CD8-positive, alpha-beta memory T cell (primary cell): ENCODE measurements around the gene FAH. TPM values are rescaled to one million over a fixed set of nuclear protein-coding genes. Genes with fewer than 3 reads are reported as not detected.

Source experiments
- CTCF ChIA-PET: fragments of 350-600 bp; sonication (Branson Sonifier 250); formaldehyde crosslinking; loops from one replicate; lab custom pipeline; 2021; ENCODE audit warnings: antibody characterized with exemption; lab: Charles Lee
- POLR2A ChIA-PET: fragments of 350-600 bp; sonication (Branson Sonifier 250); formaldehyde crosslinking; loops from one replicate; lab custom pipeline; 2021; ENCODE audit warnings: antibody characterized with exemption; lab: Charles Lee
- DNase-seq, 5 donors: peaks; one replicate each; pipeline versions ENCODE4 v3.0.0 to v3.0.0-alpha.2; 2020 to 2022; ENCODE audit warnings: mixed read lengths in 1 of 5
- H3K27ac ChIP-seq: one replicate; pipeline ENCODE4 v1.7.0; 2013; ENCODE audit warnings: low read depth, mild to moderate bottlenecking, low read length, moderate library complexity
- H3K27me3 ChIP-seq: 2 replicates; pipeline ENCODE4 v1.7.0; 2013; ENCODE audit warnings: low read length, mild to moderate bottlenecking; ENCODE audit not compliant: insufficient read depth, poor library complexity, severe bottlenecking
- H3K36me3 ChIP-seq: 2 replicates; pipeline ENCODE4 v1.7.0; 2013; ENCODE audit warnings: mild to moderate bottlenecking, low read length, moderate library complexity; ENCODE audit not compliant: insufficient read depth
- H3K4me1 ChIP-seq: 2 replicates; pipeline ENCODE4 v1.7.0; 2013; ENCODE audit warnings: mild to moderate bottlenecking, low read length, moderate library complexity; ENCODE audit not compliant: insufficient read depth
- H3K4me3 ChIP-seq: 2 replicates; pipeline ENCODE4 v1.7.0; 2013; ENCODE audit warnings: mild to moderate bottlenecking, low read length
- H3K9me3 ChIP-seq: 2 replicates; pipeline ENCODE4 v1.7.0; 2013; ENCODE audit warnings: mild to moderate bottlenecking, low read length
- H3K27ac Mint-ChIP-seq, 8 donors: one replicate each; pipeline ENCODE4 v1.8.0; 2020 to 2021; ENCODE audit warnings: mixed read lengths in 8 of 8, mild to moderate bottlenecking in 6 of 8, inconsistent platforms in 3 of 8, moderate library complexity in 3 of 8
- H3K27me3 Mint-ChIP-seq, 2 donors: one replicate each; pipeline ENCODE4 v1.8.0; 2020 to 2021; ENCODE audit warnings: mixed read lengths in 2 of 2, mild to moderate bottlenecking in 1 of 2, moderate library complexity in 1 of 2
- H3K36me3 Mint-ChIP-seq, 3 donors: one replicate each; pipeline ENCODE4 v1.8.0; 2020 to 2021; ENCODE audit warnings: mixed read lengths in 3 of 3, inconsistent platforms in 1 of 3, mild to moderate bottlenecking in 1 of 3
- H3K4me1 Mint-ChIP-seq, 3 donors: one replicate each; pipeline ENCODE4 v1.8.0; 2020 to 2021; ENCODE audit warnings: mixed read lengths in 3 of 3, inconsistent platforms in 1 of 3, mild to moderate bottlenecking in 1 of 3
- H3K4me3 Mint-ChIP-seq, 7 donors: one replicate each; pipeline ENCODE4 v1.8.0; 2020 to 2021; ENCODE audit warnings: mixed read lengths in 7 of 7, mild to moderate bottlenecking in 6 of 7, moderate library complexity in 4 of 7, inconsistent platforms in 2 of 7
- H3K9me3 Mint-ChIP-seq, 5 donors: one replicate each; pipeline ENCODE4 v1.8.0; 2020 to 2022; ENCODE audit warnings: mixed read lengths in 5 of 5, mild to moderate bottlenecking in 3 of 5, moderate library complexity in 2 of 5, inconsistent platforms in 1 of 5
- polyA plus RNA-seq: library from polyadenylated mRNA; unstranded; fragments of 300-500 nt; fragmentation: Illumina TruSeq; gene quantifications from one replicate; pipeline ENCODE4 v1.2.3, GENCODE V29; 2021
- total RNA-seq, 2 experiments: library from RNA; stranded (reverse); gene quantifications; one replicate each; pipeline ENCODE4 v1.2.3, GENCODE V29; 2021

The FAH gene
- total and polyA plus RNA-seq, 3 experiments from 2014 or later = 4.8 to 63.8 (median 63.8) TPM

GRCh38 chr15:80202641-80203360 is 50.0 kb downstream of the FAH start:
- H3K27me3 Mint-ChIP-seq = peaks cover 10 to 41% of the 10 kb centered on the region in 2 donors
- no peak overlapping the region for H3K4me3 ChIP-seq
- no peak overlapping the region for H3K4me3 Mint-ChIP-seq
- H3K9me3 Mint-ChIP-seq = no peaks in the 10 kb centered on the region
- H3K27ac Mint-ChIP-seq = no peak overlapping the region
- no peaks in the 10 kb centered on the region for H3K27me3 ChIP-seq
- no peaks in the 10 kb centered on the region for H3K36me3 Mint-ChIP-seq
- no peaks in the 10 kb centered on the region for H3K4me1 Mint-ChIP-seq
- H3K4me1 ChIP-seq = no peaks in the 10 kb centered on the region
- POLR2A ChIA-PET = no interaction called here
- no peak overlapping the region for H3K27ac ChIP-seq
- CTCF ChIA-PET = no interaction called here
- no peaks in the 10 kb centered on the region for H3K36me3 ChIP-seq
- DNase-seq = no peak
- H3K9me3 ChIP-seq = no peaks in the 10 kb centered on the region

DNA sequence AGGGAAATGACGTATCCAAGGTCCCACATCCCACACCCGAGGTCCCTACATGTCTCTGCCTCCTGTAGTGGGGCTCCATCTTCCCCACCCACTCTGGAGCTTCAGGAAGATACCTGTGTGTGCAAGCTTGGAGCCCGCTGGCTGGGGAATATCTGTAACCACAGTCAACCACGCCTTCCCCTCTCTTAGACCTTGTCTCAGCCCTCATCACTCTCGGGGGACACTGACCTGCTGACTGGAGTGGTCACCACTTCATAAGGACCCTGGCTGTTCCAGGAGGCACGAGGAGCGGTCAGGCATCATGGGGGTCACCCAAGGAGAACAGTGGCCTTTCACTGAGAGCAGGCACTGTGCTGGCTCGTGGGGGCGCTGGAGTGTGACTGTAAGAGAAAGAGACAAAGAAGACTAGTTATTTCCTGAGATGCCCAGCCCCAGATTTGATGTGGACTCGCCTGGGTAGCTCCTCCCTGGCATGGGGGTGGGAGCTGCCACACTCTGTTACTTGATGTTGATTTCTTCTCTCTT is 50.6 kb downstream of the FAH start:
- H3K9me3 Mint-ChIP-seq = no peaks in the 10 kb centered on the region
- Histone ChIP-seq H3K27ac (no peak overlapping the region), H3K36me3 (no peaks in the 10 kb centered on the region), H3K27me3 (no peaks in the 10 kb centered on the region), H3K9me3 (no peaks in the 10 kb centered on the region), H3K4me3 (no peak overlapping the region), H3K4me1 (no peaks in the 10 kb centered on the region)
- ChIA-PET CTCF (no interaction called here), POLR2A (no interaction called here)
- DNase-seq = no peak
- H3K4me1 Mint-ChIP-seq = no peaks in the 10 kb centered on the region
- no peak overlapping the region for H3K4me3 Mint-ChIP-seq
- peaks cover 11 to 45% of the 10 kb centered on the region in 2 donors for H3K27me3 Mint-ChIP-seq
- H3K36me3 Mint-ChIP-seq = no peaks in the 10 kb centered on the region
- no peak overlapping the region for H3K27ac Mint-ChIP-seq

DNA sequence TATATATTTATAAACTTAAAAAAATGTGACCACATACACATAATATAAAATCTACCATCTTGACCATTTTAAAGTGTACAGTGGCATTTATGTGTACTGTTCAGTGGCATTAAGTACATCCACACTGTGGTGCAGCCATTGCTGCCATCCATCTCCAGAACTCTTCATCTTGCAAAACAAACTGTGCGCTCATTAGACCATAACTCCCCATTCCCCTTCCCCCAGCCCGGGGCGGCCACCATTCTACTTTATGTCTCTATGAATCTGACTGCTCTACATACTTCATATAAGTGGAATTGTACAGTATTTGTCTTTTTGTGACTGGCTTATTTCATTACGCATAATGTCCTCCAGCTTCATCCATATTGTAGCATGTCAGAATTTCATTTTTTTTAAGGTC is 51.4 kb downstream of the FAH start:
- no peaks in the 10 kb centered on the region for H3K36me3 Mint-ChIP-seq
- no peaks in the 10 kb centered on the region for H3K9me3 Mint-ChIP-seq
- H3K4me3 Mint-ChIP-seq = no peak overlapping the region
- no peak for DNase-seq
- H3K27ac ChIP-seq = no peak overlapping the region
- no peaks in the 10 kb centered on the region for H3K36me3 ChIP-seq
- H3K9me3 ChIP-seq = no peaks in the 10 kb centered on the region
- POLR2A ChIA-PET = no interaction called here
- H3K4me1 Mint-ChIP-seq = no peaks in the 10 kb centered on the region
- no peaks in the 10 kb centered on the region for H3K4me1 ChIP-seq
- CTCF ChIA-PET = no interaction called here
- H3K27ac Mint-ChIP-seq = no peak overlapping the region
- H3K4me3 ChIP-seq = no peak overlapping the region
- no peaks in the 10 kb centered on the region for H3K27me3 ChIP-seq
- peaks cover 14 to 47% of the 10 kb centered on the region in 2 donors for H3K27me3 Mint-ChIP-seq

GRCh38 chr15:80207887-80208286 is 55.1 kb downstream of the FAH start:
- no peak overlapping the region for H3K4me3 ChIP-seq
- Mint-ChIP-seq H3K4me1 (no peaks in the 10 kb centered on the region), H3K9me3 (no peaks in the 10 kb centered on the region), H3K4me3 (no peak overlapping the region), H3K27ac (no peak overlapping the region), H3K36me3 (no peaks in the 10 kb centered on the region), H3K27me3 (peaks cover 13 to 61% of the 10 kb centered on the region in 2 donors)
- no peak overlapping the region for H3K27ac ChIP-seq
- DNase-seq = no peak
- no peaks in the 10 kb centered on the region for H3K4me1 ChIP-seq
- no peaks in the 10 kb centered on the region for H3K36me3 ChIP-seq
- no peaks in the 10 kb centered on the region for H3K27me3 ChIP-seq
- no peaks in the 10 kb centered on the region for H3K9me3 ChIP-seq
- POLR2A ChIA-PET = no interaction called here
- CTCF ChIA-PET = no interaction called here

- no peak overlapping the region for H3K27ac Mint-ChIP-seq
- no peaks in the 10 kb centered on the region for H3K4me1 Mint-ChIP-seq
- no peaks in the 10 kb centered on the region for H3K4me1 ChIP-seq
- H3K27me3 Mint-ChIP-seq = peaks cover 15 to 70% of the 10 kb centered on the region in 2 donors
- H3K36me3 Mint-ChIP-seq = no peaks in the 10 kb centered on the region
- H3K27me3 ChIP-seq = no peaks in the 10 kb centered on the region
- H3K27ac ChIP-seq = no peak overlapping the region
- no peak overlapping the region for H3K4me3 Mint-ChIP-seq
- no peaks in the 10 kb centered on the region for H3K9me3 ChIP-seq
- no peaks in the 10 kb centered on the region for H3K9me3 Mint-ChIP-seq
- ChIA-PET CTCF (no interaction called here), POLR2A (no interaction called here)
- no peak overlapping the region for H3K4me3 ChIP-seq
- DNase-seq = no peak
- H3K36me3 ChIP-seq = no peaks in the 10 kb centered on the region
Observed at GRCh38 chr15:80208758-80209734, 56.2 kb downstream of the FAH start.

- Mint-ChIP-seq H3K4me3 (no peak overlapping the region), H3K27ac (no peak overlapping the region), H3K27me3 (peaks cover 17 to 68% of the 10 kb centered on the region in 2 donors), H3K4me1 (no peaks in the 10 kb centered on the region), H3K9me3 (peaks cover 0 to under 1% (median 0%) of the 10 kb centered on the region in 5 donors), H3K36me3 (no peaks in the 10 kb centered on the region)
- H3K27me3 ChIP-seq = no peaks in the 10 kb centered on the region
- no peaks in the 10 kb centered on the region for H3K9me3 ChIP-seq
- no peaks in the 10 kb centered on the region for H3K36me3 ChIP-seq
- ChIA-PET POLR2A (no interaction called here), CTCF (no interaction called here)
- no peak for DNase-seq
- no peak overlapping the region for H3K4me3 ChIP-seq
- no peaks in the 10 kb centered on the region for H3K4me1 ChIP-seq
- no peak overlapping the region for H3K27ac ChIP-seq
Observed at GRCh38 chr15:80210611-80211573, 58.1 kb downstream of the FAH start.

DNA sequence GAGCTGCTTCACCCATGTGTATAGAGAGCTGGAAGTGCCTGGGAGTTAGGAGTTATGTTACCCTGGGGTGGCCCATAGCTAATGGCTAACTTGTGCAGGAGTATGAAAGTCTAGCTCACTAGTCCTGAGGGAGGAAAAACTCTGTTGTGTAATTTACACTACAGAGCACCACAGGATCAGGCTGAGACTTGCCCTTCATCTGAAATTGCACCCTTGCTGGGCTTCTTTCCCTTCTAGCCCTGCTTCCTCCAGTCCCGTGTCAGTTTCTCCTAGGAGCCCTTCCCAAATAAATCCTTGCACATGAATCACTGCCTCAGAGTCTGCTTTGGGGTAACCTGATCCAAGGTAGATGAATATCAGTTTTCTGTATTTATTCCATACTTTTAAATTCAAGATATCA is 59.2 kb downstream of the FAH start:
- Histone ChIP-seq H3K27ac (no peak overlapping the region), H3K9me3 (no peaks in the 10 kb centered on the region), H3K27me3 (no peaks in the 10 kb centered on the region), H3K4me3 (no peak overlapping the region), H3K36me3 (no peaks in the 10 kb centered on the region), H3K4me1 (no peaks in the 10 kb centered on the region)
- ChIA-PET CTCF (no interaction called here), POLR2A (no interaction called here)
- Mint-ChIP-seq H3K4me3 (no peak overlapping the region), H3K36me3 (no peaks in the 10 kb centered on the region), H3K9me3 (peaks cover 0 to 2% (median 0%) of the 10 kb centered on the region in 5 donors), H3K27ac (no peak overlapping the region), H3K27me3 (peaks cover 17 to 63% of the 10 kb centered on the region in 2 donors), H3K4me1 (no peaks in the 10 kb centered on the region)
- DNase-seq = no peak
